K562 (cell line): ENCODE measurements around the gene ZNF302. TPM values are rescaled to one million over a fixed set of nuclear protein-coding genes. Genes with fewer than 3 reads are reported as not detected.

ENCODE experiments used
- ATAC-seq: fragments of 200-7000 bp; cut with Tn5 transposase; 3 replicates; pipeline ENCODE4 v1.9.1; 2020; ENCODE audit warnings: moderate library complexity
- BruUV-seq: library from RNA; stranded (reverse); fragments of 400-500 nt; replicated peaks from 2 replicates; lab custom pipeline; 2021; lab: Mats Ljungman, UMichigan
- CTCF ChIA-PET: fragments of 300-600 bp; formaldehyde crosslinking; extraction: SDS; loops from one replicate; lab custom pipeline; 2021; ENCODE audit warnings: low intra/inter-chr PET ratio; lab: Yijun Ruan, JAX
- POLR2A ChIA-PET: fragments of 300-600, 350-650 bp; sonication (Branson Sonifier 250); formaldehyde crosslinking; extraction: SDS; loops from one replicate; lab custom pipeline; 2021; ENCODE audit warnings: antibody characterized with exemption, inconsistent platforms; lab: Yijun Ruan, JAX
- DNase-seq, 4 experiments: peaks; one replicate each; pipeline versions ENCODE4 v3.0.0 to v3.0.0-alpha.2; 2011 to 2018; ENCODE audit warnings: low spot score in 3 of 4, mixed read lengths in 3 of 4; ENCODE audit errors: extremely low read depth in 1 of 4
- FAIRE-seq: peaks from 2 replicates; lab custom pipeline; 2011; peaks lifted over from hg19 to GRCh38; lab: Jason Lieb, UNC
- H2AFZ ChIP-seq: 2 replicates; pipeline ENCODE4 v1.6.0; 2011; ENCODE audit warnings: low read depth, low read length, control low read depth, inconsistent platforms
- H3K27ac ChIP-seq: fragments of 200-600 bp; 3 replicates; pipeline ENCODE4 v1.8.0; 2011; ENCODE audit warnings: low read depth, mild to moderate bottlenecking, control low read depth, inconsistent platforms, low read length, moderate library complexity, mixed read lengths; ENCODE audit errors: extremely low read depth
- H3K27me3 ChIP-seq, 2 experiments: fragments of 300-600 bp in 1 of 2; 2 replicates in 1 of 2; 3 replicates in 1 of 2; pipeline versions ENCODE4 v1.6.0 to v1.8.0; 2011; ENCODE audit warnings: inconsistent platforms in 2 of 2, low read length in 2 of 2, mild to moderate bottlenecking in 1 of 2, mixed read lengths in 1 of 2, moderate library complexity in 1 of 2; ENCODE audit not compliant: control insufficient read depth in 2 of 2, insufficient read depth in 2 of 2
- H3K36me3 ChIP-seq: fragments of 300-600 bp; 3 replicates; pipeline ENCODE4 v1.8.0; 2011; ENCODE audit warnings: mild to moderate bottlenecking, low read length, inconsistent platforms; ENCODE audit not compliant: control insufficient read depth, insufficient read depth
- H3K4me1 ChIP-seq, 2 experiments: fragments of 200-600 bp in 1 of 2; replicated peaks in 1 of 2; 2 replicates in 1 of 2; 3 replicates in 1 of 2; pipeline versions ENCODE4 v1.5.1 to v1.8.0; 2011; ENCODE audit warnings: inconsistent platforms in 2 of 2, low read length in 2 of 2, mild to moderate bottlenecking in 1 of 2, mixed read lengths in 1 of 2, moderate library complexity in 1 of 2; ENCODE audit not compliant: control insufficient read depth in 2 of 2, insufficient read depth in 2 of 2
- H3K4me2 ChIP-seq: 2 replicates; pipeline ENCODE4 v1.6.1; 2011; ENCODE audit warnings: low read length, control low read depth, inconsistent platforms, mixed read lengths; ENCODE audit not compliant: insufficient read depth
- H3K4me3 ChIP-seq: fragments of 200-600 bp; sonication (generic), shearing (Covaris generic); 2 replicates; pipeline ENCODE4 v1.5.1; 2016; ENCODE audit warnings: control low read depth, inconsistent platforms
- H3K79me2 ChIP-seq: fragments of 200-600 bp; 3 replicates; pipeline ENCODE4 v1.8.0; 2011; ENCODE audit warnings: low read length, inconsistent platforms; ENCODE audit not compliant: control insufficient read depth, insufficient read depth
- H3K9ac ChIP-seq, 2 experiments: 2 replicates each; pipeline versions ENCODE4 v1.6.0 to v1.6.1; 2011; ENCODE audit warnings: low read depth in 2 of 2, low read length in 2 of 2, control low read depth in 1 of 2, inconsistent platforms in 1 of 2, mild to moderate bottlenecking in 1 of 2, mixed read lengths in 1 of 2; ENCODE audit not compliant: insufficient read depth in 1 of 2
- H3K9me1 ChIP-seq: one replicate; pipeline ENCODE4 v1.6.0; 2011; ENCODE audit warnings: inconsistent platforms, mild to moderate bottlenecking, low read length, moderate library complexity; ENCODE audit not compliant: control insufficient read depth, insufficient read depth
- H3K9me3 ChIP-seq: replicated peaks from 2 replicates; pipeline ENCODE4 v1.5.1; 2011; ENCODE audit warnings: low read depth, low read length, inconsistent platforms; ENCODE audit not compliant: control insufficient read depth, insufficient read depth
- H4K20me1 ChIP-seq: replicated peaks from 2 replicates; pipeline ENCODE4 v1.6.1; 2011; ENCODE audit warnings: low read length, inconsistent platforms, mixed read lengths; ENCODE audit not compliant: control insufficient read depth, insufficient read depth
- CBX8 ChIP-seq: fragments of 200-600 bp; sonication (generic); IDR thresholded peaks from 2 replicates; pipeline ENCODE4 v1.6.1; 2012; ENCODE audit warnings: borderline replicate concordance, mixed run types, low read depth, mild to moderate bottlenecking, moderate library complexity, mixed read lengths, low read length, control low read depth, inconsistent platforms; ENCODE audit not compliant: poor library complexity, severe bottlenecking; ENCODE audit errors: extremely low read depth
- ESRRB ChIP-seq: fragments of 250-450 bp; sonication (Bioruptor Pico); IDR thresholded peaks from 2 replicates; pipeline ENCODE4 v1.5.0; 2020; ENCODE audit warnings: mild to moderate bottlenecking, moderate library complexity, borderline replicate concordance
- FOXA1 ChIP-seq: fragments of 450-650 bp; IDR thresholded peaks from 2 replicates; pipeline ENCODE4 v1.6.1; 2016; ENCODE audit warnings: mild to moderate bottlenecking, borderline replicate concordance
- GATA2 ChIP-seq: sonication (generic); formaldehyde crosslinking; IDR thresholded peaks from 2 replicates; pipeline ENCODE4 v1.4.0; 2020; ENCODE audit warnings: mild to moderate bottlenecking, missing genetic modification reagents
- GATAD2B ChIP-seq: fragments of 450-650 bp; IDR thresholded peaks from 2 replicates; pipeline ENCODE4 v1.6.1; 2017; ENCODE audit warnings: mild to moderate bottlenecking, borderline replicate concordance
- GTF2E2 ChIP-seq: fragments of 200-800 bp; sonication (Bioruptor generic); IDR thresholded peaks from 2 replicates; pipeline ENCODE4 v1.6.1; 2016; ENCODE audit warnings: missing genetic modification characterization, missing compliant biosample characterization
- MTF1 ChIP-seq: fragments of 250-450 bp; sonication (Bioruptor Pico); IDR thresholded peaks from 2 replicates; pipeline ENCODE4 v1.9.0; 2021; ENCODE audit warnings: moderate library complexity, mild to moderate bottlenecking, inconsistent platforms, borderline replicate concordance
- MXI1 ChIP-seq: IDR thresholded peaks from 2 replicates; pipeline ENCODE4 v1.6.1; 2011; ENCODE audit warnings: low read depth, mild to moderate bottlenecking, improper control_type of control experiment, low read length
- NFIX ChIP-seq: fragments of 250-450 bp; sonication (Bioruptor Pico); IDR thresholded peaks from 2 replicates; pipeline ENCODE4 v1.4.0; 2020; ENCODE audit warnings: low read depth, mild to moderate bottlenecking, moderate library complexity
- SMAD3 ChIP-seq: fragments of 450-650 bp; formaldehyde crosslinking; conservative IDR thresholded peaks from 2 replicates; pipeline ENCODE4 v1.4.0; 2020; ENCODE audit warnings: mild to moderate bottlenecking
- TAF7 ChIP-seq: fragments of 450-650 bp; IDR thresholded peaks from 2 replicates; pipeline ENCODE4 v1.6.1; 2016; ENCODE audit warnings: missing genetic modification characterization, missing compliant biosample characterization
- TRIM28 ChIP-seq: fragments of 450-650 bp; IDR thresholded peaks from 2 replicates; pipeline ENCODE4 v1.6.1; 2017
- ZNF347 ChIP-seq: fragments of 450-650 bp; formaldehyde crosslinking; IDR thresholded peaks from 2 replicates; pipeline ENCODE4 v1.4.0; 2020; ENCODE audit warnings: low read depth, mild to moderate bottlenecking, moderate library complexity
- WGBS: fragments of 100-300 bp; shearing (Covaris generic); methylation state at CpG from one replicate; pipeline ENCODE4 v1.1.6; 2016; ENCODE audit warnings: low coverage, mixed read lengths; ENCODE audit not compliant: insufficient coverage; ENCODE audit errors: missing lambda C conversion rate; 5-methylcytosine and 5-hydroxymethylcytosine counted together
- in situ Hi-C: fragments of 300-500 bp; cut with MboI; formaldehyde crosslinking; loops from 4 replicates; pipeline ENCODE4 v1.15.0; 2018; ENCODE audit warnings: inconsistent platforms, mixed read lengths
- intact Hi-C: fragments of 100-400 bp; cut with micrococcal nuclease; formaldehyde crosslinking; loops from 2 replicates; pipeline ENCODE4 v1.14.2; 2022
- polyA plus RNA-seq, 8 experiments: library from polyadenylated mRNA; depleted of rRNA in 4 of 8; stranded (reverse) in 5 of 8; unstranded in 3 of 8; fragments of >200 nt; fragmentation: Nextera tagmentation in 2 of 8; fragmentation: Illumina TruSeq in 1 of 8; extraction: Ambion mirVana in 2 of 8; extraction: Trizol in 1 of 8; gene quantifications; 2 replicates each; pipeline versions ENCODE4 v1.2.1 to v1.2.3, GENCODE V29; 2011 to 2014; ENCODE audit warnings: inconsistent platforms in 1 of 8, missing spikeins in 1 of 8
- total RNA-seq, 7 experiments: library from RNA; depleted of rRNA in 6 of 7; stranded (reverse); fragments of >200 nt in 6 of 7; fragmentation: Illumina TruSeq in 2 of 7; extraction: Trizol in 2 of 7; gene quantifications; 2 replicates each; pipeline versions ENCODE4 v1.2.1 to v1.2.3, GENCODE V29; 2011 to 2021; ENCODE audit warnings: low replicate concordance in 1 of 7
- TF ChIP-seq, protein P1 (sequence below): sonication (generic); formaldehyde crosslinking; IDR thresholded peaks from 2 replicates; pipeline ENCODE4 v1.8.0; 2022; ENCODE audit warnings: missing genetic modification reagents, mild to moderate bottlenecking, borderline replicate concordance
- TF ChIP-seq, protein P2 (sequence below): sonication (generic); formaldehyde crosslinking; IDR thresholded peaks from 2 replicates; pipeline ENCODE4 v1.8.1; 2023; ENCODE audit warnings: mild to moderate bottlenecking, missing genetic modification reagents, moderate library complexity
- TF ChIP-seq, protein P3 (sequence below): IDR thresholded peaks from 2 replicates; pipeline ENCODE4 v1.6.1; 2016; ENCODE audit warnings: missing genetic modification characterization, missing compliant biosample characterization
- TF ChIP-seq, protein P4 (sequence below): fragments of 250-450 bp; sonication (Bioruptor Pico); IDR thresholded peaks from 2 replicates; pipeline ENCODE4 v1.4.0; 2020; ENCODE audit warnings: mild to moderate bottlenecking, moderate library complexity, borderline replicate concordance

The ZNF302 gene
- total and polyA plus RNA-seq, 9 of the 15 experiments (the other 6 are each of a cell fraction or from before 2014, with no cell fraction given) = 0.08 to 1.0 (median 0.27) TPM; not detected in 1

DNA sequence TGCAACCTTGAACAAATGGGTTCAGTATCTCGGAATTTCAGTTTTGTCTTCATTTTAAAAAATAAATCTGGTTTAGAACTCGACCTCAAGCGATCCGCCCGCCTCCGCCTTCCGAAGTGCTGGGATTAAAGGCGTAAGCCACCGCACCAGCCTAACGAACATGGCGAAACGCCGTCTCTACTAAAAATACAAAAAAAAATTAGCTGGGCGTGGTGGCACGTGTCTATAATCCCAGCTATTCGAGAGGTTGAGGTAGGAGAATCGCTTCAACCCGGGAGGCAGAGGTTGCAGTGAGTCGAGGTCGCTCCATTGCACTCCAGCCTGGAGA, 571 bp downstream of the ZNF302 start:
- ChIA-PET CTCF (no interaction called here), POLR2A (interaction anchor here (0.6 kb wide), 1 partner anchor 311 kb away, joined by 3 read pairs; no protein-coding TSS in a partner anchor)
- FAIRE-seq (no peak), DNase-seq (no peak), ATAC-seq (no peak)
- peaks cover 0 to 6% of the 10 kb centered on the region in 2 experiments; a peak in 1 of 5 replicates for H3K4me1 ChIP-seq
- H3K36me3 ChIP-seq = no peaks in the 10 kb centered on the region
- BruUV-seq = no TSS peak
- H3K4me2 ChIP-seq = no peak overlapping the region
- no peaks in the 10 kb centered on the region for H3K9me1 ChIP-seq
- no peaks in the 10 kb centered on the region for H3K79me2 ChIP-seq
- in situ Hi-C loops (no loop called here), intact Hi-C loops (no loop called here)
- no peak overlapping the region for H3K4me3 ChIP-seq
- no peak overlapping the region for H2AFZ ChIP-seq
- 44% methylated on average over 20 of the region's 20 CpGs for WGBS
- peaks cover 0 to 15% of the 10 kb centered on the region in 2 experiments; a peak in 2 of 5 replicates for H3K27me3 ChIP-seq
- H3K9me3 ChIP-seq = no peaks in the 10 kb centered on the region
- H3K27ac ChIP-seq = no peak overlapping the region
- no peaks in the 10 kb centered on the region for H4K20me1 ChIP-seq
- H3K9ac ChIP-seq = no peak overlapping the region
- no peak for TF ChIP-seq ESRRB (CRISPR knock-in tag)
- TF ChIP-seq TAF7 (tag) = no peak
- TF ChIP-seq, protein P1, sequence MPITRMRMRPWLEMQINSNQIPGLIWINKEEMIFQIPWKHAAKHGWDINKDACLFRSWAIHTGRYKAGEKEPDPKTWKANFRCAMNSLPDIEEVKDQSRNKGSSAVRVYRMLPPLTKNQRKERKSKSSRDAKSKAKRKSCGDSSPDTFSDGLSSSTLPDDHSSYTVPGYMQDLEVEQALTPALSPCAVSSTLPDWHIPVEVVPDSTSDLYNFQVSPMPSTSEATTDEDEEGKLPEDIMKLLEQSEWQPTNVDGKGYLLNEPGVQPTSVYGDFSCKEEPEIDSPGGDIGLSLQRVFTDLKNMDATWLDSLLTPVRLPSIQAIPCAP (CRISPR knock-in tag) = no peak
- TF ChIP-seq, protein P2, sequence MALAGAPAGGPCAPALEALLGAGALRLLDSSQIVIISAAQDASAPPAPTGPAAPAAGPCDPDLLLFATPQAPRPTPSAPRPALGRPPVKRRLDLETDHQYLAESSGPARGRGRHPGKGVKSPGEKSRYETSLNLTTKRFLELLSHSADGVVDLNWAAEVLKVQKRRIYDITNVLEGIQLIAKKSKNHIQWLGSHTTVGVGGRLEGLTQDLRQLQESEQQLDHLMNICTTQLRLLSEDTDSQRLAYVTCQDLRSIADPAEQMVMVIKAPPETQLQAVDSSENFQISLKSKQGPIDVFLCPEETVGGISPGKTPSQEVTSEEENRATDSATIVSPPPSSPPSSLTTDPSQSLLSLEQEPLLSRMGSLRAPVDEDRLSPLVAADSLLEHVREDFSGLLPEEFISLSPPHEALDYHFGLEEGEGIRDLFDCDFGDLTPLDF (CRISPR knock-in tag) = no peak
- no peak for TF ChIP-seq GATAD2B
- no peak for TF ChIP-seq MTF1 (CRISPR knock-in tag)
- no peak for TF ChIP-seq GTF2E2 (tag)
- TF ChIP-seq ZNF347 (CRISPR knock-in tag) = no peak
- TF ChIP-seq TRIM28 = no peak
- TF ChIP-seq NFIX (CRISPR knock-in tag) = no peak
- TF ChIP-seq, protein P3, sequence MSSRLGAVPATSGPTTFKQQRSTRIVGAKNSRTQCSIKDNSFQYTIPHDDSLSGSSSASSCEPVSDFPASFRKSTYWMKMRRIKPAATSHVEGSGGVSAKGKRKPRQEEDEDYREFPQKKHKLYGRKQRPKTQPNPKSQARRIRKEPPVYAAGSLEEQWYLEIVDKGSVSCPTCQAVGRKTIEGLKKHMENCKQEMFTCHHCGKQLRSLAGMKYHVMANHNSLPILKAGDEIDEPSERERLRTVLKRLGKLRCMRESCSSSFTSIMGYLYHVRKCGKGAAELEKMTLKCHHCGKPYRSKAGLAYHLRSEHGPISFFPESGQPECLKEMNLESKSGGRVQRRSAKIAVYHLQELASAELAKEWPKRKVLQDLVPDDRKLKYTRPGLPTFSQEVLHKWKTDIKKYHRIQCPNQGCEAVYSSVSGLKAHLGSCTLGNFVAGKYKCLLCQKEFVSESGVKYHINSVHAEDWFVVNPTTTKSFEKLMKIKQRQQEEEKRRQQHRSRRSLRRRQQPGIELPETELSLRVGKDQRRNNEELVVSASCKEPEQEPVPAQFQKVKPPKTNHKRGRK (tag) = no peak
- no peak for TF ChIP-seq MXI1
- no peak for TF ChIP-seq FOXA1
- TF ChIP-seq CBX8 = no peak
- no peak for TF ChIP-seq SMAD3
- TF ChIP-seq, protein P4, sequence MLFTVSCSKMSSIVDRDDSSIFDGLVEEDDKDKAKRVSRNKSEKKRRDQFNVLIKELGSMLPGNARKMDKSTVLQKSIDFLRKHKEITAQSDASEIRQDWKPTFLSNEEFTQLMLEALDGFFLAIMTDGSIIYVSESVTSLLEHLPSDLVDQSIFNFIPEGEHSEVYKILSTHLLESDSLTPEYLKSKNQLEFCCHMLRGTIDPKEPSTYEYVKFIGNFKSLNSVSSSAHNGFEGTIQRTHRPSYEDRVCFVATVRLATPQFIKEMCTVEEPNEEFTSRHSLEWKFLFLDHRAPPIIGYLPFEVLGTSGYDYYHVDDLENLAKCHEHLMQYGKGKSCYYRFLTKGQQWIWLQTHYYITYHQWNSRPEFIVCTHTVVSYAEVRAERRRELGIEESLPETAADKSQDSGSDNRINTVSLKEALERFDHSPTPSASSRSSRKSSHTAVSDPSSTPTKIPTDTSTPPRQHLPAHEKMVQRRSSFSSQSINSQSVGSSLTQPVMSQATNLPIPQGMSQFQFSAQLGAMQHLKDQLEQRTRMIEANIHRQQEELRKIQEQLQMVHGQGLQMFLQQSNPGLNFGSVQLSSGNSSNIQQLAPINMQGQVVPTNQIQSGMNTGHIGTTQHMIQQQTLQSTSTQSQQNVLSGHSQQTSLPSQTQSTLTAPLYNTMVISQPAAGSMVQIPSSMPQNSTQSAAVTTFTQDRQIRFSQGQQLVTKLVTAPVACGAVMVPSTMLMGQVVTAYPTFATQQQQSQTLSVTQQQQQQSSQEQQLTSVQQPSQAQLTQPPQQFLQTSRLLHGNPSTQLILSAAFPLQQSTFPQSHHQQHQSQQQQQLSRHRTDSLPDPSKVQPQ (CRISPR knock-in tag) = no peak
- TF ChIP-seq GATA2 (CRISPR knock-in tag) = no peak
